Measurements from ENCODE around the gene MRPS5. TPM values are rescaled to one million over a fixed set of nuclear protein-coding genes. Genes with fewer than 3 reads are reported as not detected.

The MRPS5 gene
- total RNA-seq, 2 donors from 2014 or later: 65.4 to 82.0 TPM

DNA sequence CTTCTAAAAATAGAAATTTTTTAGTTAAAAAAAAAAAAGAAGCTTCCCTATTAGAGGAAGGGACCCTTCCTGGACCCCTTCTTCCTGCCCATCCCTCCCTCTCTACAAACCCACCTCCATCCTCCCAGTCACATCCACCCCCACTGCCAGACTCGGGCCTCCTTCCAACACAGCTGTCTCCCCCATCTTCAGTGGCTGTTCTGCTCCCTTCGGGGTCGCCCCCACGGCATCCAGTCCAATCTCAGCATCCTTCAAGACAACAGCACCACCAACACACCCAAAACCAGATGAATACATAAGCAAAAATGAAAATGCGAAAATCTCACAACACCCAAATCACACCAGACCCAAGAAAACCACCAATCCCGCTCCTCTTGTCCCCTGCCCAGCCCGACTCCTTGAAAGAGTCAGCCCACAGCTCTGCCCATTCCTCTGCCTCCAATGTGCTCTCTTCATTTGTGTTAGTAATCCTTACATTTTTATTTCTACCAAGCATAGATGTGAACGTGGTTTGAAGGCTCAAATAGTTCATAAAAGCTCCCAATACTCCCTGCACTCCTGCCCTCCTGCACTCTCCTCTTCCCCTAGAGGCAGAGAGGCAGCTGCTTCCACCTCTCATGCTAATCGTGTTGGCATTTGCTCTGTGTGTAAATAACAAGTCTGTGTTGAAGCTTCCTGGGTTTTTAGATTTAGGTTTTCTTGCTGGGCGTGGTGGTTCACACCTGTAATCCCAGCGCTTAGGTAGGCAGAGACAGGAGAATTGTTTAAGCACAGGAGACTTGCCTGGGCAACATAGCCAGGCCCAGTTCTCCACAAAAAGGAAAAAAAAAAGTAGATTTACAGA, 59.1 kb downstream of the MRPS5 start:
- Mint-ChIP-seq H3K4me3 (peak overlapping the region; percentile 53 to 57), H3K27me3 (ENCODE audit: low read depth) (no peaks in the 10 kb centered on the region)
- DNase-seq: no peak

DNA sequence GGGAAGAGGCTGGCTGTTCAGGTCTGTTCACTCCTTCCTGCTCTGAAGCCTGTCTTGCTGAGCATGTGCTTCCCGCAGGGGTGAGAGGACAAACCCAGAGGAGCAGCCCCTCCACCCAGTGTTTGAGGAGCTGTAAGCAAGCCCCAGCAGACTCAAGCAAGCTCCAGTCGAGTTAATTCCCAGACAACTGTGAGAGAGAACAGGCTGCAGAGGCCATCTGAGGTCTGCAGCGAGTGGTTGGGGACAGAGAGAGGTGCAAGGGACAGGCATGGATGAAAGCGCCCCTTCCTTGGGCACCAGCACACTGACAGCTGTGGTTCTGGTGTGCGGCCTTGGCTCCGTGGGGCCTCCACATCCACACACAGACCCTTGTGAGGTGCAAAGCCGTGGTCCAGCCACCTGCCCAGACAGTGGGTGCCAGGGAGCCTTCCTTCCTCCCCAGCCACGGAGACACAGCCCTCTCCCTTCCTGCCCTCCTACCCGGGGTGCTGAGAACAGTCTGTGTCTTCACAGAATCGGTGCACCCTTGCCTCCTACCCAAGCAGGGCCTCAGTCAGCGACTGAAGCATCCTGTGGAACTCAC, 59.9 kb downstream of the MRPS5 start:
- H3K4me3 Mint-ChIP-seq: peak overlapping the region; percentile 55 to 57
- peak overlapping the region; percentile 50 for H3K27ac Mint-ChIP-seq
- ATAC-seq (replicated peaks in 1 of 2) (peak; percentile 54 to 68), DNase-seq (no peak)
- no peaks in the 10 kb centered on the region for H3K9me3 Mint-ChIP-seq
- no peaks in the 10 kb centered on the region for H3K36me3 Mint-ChIP-seq (ENCODE audit: insufficient read depth in 2 of 2)
- peaks cover 41% of the 10 kb centered on the region for H3K4me1 Mint-ChIP-seq (ENCODE audit: low read depth)
- H3K27me3 Mint-ChIP-seq (ENCODE audit: low read depth): no peaks in the 10 kb centered on the region

More for the DNA sequence above, 59.1 kb downstream of the MRPS5 start:
- H3K36me3 Mint-ChIP-seq (ENCODE audit: insufficient read depth in 2 of 2): no peaks in the 10 kb centered on the region
- no peaks in the 10 kb centered on the region for H3K9me3 Mint-ChIP-seq
- peak; percentile 10 to 24 for ATAC-seq (replicated peaks in 1 of 2)
- peak overlapping the region; percentile 64 for H3K27ac Mint-ChIP-seq
- H3K4me1 Mint-ChIP-seq (ENCODE audit: low read depth): peaks cover 41% of the 10 kb centered on the region

- Mint-ChIP-seq H3K4me1 (ENCODE audit: low read depth) (peaks cover 45% of the 10 kb centered on the region), H3K27me3 (ENCODE audit: low read depth) (no peaks in the 10 kb centered on the region), H3K36me3 (ENCODE audit: insufficient read depth in 2 of 2) (no peaks in the 10 kb centered on the region), H3K27ac (peak overlapping the region; percentile 50), H3K9me3 (no peaks in the 10 kb centered on the region), H3K4me3 (peak overlapping the region in 1 of 2 donors; percentile 55)
- DNase-seq (no peak), ATAC-seq (replicated peaks in 1 of 2) (no peak)
These were observed 60.5 kb downstream of the MRPS5 start for GRCh38 chr2:95061119-95061512.

- ATAC-seq (replicated peaks in 1 of 2) (no peak), DNase-seq (no peak)
- H3K36me3 Mint-ChIP-seq (ENCODE audit: insufficient read depth in 2 of 2): no peaks in the 10 kb centered on the region
- no peak overlapping the region for H3K27ac Mint-ChIP-seq
- H3K27me3 Mint-ChIP-seq (ENCODE audit: low read depth): no peaks in the 10 kb centered on the region
- H3K4me1 Mint-ChIP-seq (ENCODE audit: low read depth): peaks cover 50% of the 10 kb centered on the region
- H3K4me3 Mint-ChIP-seq: no peak overlapping the region
- H3K9me3 Mint-ChIP-seq: no peaks in the 10 kb centered on the region
These were observed 61.0 kb downstream of the MRPS5 start for GRCh38 chr2:95060446-95061118.

DNA sequence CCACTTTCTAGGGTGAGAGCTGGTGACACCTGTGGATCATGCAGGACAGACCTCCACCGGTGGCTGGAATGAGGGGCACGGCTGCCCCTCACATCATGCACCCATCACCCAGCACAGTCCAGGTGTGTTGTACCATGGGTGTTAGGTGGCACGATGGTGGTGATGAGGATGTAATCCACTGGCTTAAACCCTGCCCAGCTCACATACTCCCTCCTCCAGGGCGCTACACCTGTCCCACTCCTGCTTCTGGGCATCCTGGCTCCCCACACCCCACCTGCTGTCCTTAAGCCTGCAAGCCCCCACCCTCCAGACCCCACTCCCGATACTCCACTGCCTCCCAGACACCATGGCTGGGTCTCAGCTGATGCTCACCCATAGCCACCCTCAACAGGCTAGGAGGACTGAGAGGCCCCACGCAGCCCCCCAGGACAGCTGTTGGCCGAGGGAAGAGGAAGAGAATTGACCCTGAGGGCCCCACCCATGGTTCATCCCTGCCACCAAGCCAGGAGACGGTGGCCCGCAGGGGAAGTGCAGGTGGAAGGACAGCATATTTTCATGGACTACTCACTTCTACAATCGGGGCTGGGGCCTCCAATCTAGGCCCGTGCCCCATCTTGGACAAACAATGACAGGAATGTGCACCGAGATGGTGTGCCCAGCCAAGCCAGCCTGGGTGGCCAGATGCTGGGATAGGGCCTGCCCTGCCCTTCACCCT, 61.8 kb downstream of the MRPS5 start:
- ATAC-seq (replicated peaks in 1 of 2) (no peak), DNase-seq (no peak)
- Mint-ChIP-seq H3K9me3 (no peaks in the 10 kb centered on the region), H3K27ac (no peak overlapping the region), H3K36me3 (ENCODE audit: insufficient read depth in 2 of 2) (no peaks in the 10 kb centered on the region), H3K4me3 (no peak overlapping the region), H3K4me1 (ENCODE audit: low read depth) (peaks cover 58% of the 10 kb centered on the region), H3K27me3 (ENCODE audit: low read depth) (no peaks in the 10 kb centered on the region)

- DNase-seq (no peak), ATAC-seq (replicated peaks in 1 of 2) (no peak)
- Mint-ChIP-seq H3K9me3 (no peaks in the 10 kb centered on the region), H3K27me3 (ENCODE audit: low read depth) (no peaks in the 10 kb centered on the region), H3K36me3 (ENCODE audit: insufficient read depth in 2 of 2) (no peaks in the 10 kb centered on the region), H3K4me3 (no peak overlapping the region), H3K27ac (peak overlapping the region; percentile 55), H3K4me1 (ENCODE audit: low read depth) (peaks cover 65% of the 10 kb centered on the region)
These were observed 62.5 kb downstream of the MRPS5 start for GRCh38 chr2:95058989-95059641.

GRCh38 chr2:95058466-95058988, 63.1 kb downstream of the MRPS5 start:
- Mint-ChIP-seq H3K27ac (peak overlapping the region; percentile 55), H3K9me3 (no peaks in the 10 kb centered on the region), H3K36me3 (ENCODE audit: insufficient read depth in 2 of 2) (peaks cover under 1 to 2% of the 10 kb centered on the region in 2 donors), H3K4me1 (ENCODE audit: low read depth) (peaks cover 67% of the 10 kb centered on the region), H3K4me3 (no peak overlapping the region), H3K27me3 (ENCODE audit: low read depth) (no peaks in the 10 kb centered on the region)
- DNase-seq (no peak), ATAC-seq (replicated peaks in 1 of 2) (no peak)

- Mint-ChIP-seq H3K9me3 (no peaks in the 10 kb centered on the region), H3K4me1 (ENCODE audit: low read depth) (peaks cover 67% of the 10 kb centered on the region), H3K4me3 (no peak overlapping the region), H3K27ac (no peak overlapping the region), H3K27me3 (ENCODE audit: low read depth) (no peaks in the 10 kb centered on the region), H3K36me3 (ENCODE audit: insufficient read depth in 2 of 2) (peaks cover 2 to 3% of the 10 kb centered on the region in 2 donors)
- no peak for DNase-seq
- no peak for ATAC-seq (replicated peaks in 1 of 2)
These were observed 63.9 kb downstream of the MRPS5 start for GRCh38 chr2:95057535-95058370.

DNA sequence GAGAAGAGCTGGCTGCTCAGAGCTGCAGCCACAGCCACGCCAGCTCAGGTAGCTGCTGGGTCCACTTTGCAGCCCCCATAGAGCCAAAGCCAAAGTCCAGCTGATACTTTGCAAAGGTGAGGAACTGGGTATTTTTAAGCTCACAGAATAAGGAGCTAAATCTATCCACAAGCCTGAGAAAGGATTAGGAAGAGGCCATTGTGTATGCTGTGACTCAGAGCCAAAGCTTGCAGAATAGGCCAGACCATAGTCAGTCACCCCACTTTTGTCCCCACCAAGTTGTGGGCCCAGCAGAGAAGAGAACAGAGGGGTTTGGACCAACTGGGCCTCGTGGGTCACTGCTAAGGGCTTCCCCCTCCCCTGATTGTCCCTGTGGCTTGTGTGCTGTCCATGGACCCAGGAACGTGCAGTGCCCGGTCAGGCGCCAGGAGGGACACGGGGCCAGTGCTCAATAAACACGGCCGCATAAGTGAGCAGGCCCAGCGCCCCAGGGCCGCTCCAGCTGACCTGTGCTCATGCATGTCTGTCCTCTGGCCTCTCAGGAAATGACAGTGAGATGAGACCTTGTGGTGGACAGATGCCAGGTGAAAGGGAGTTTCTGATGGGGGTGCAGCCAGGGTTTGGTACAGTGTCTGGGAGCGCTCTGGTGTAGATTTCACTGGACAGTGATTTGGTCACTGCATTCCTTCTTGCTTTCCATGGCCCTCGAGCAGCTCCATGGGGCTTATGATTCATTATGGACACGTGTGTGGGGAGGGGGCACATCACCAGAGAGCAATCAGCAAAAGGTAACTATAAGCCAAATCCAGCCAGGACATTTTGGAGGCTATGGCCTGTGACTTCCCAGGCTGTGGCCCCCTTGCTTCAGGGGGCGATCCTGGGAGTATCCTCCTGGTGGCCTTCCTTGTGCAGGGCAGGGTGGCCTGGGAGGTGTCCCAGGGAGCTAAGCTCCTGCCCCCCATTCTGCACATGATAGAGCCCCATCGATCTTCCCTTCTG, 64.8 kb downstream of the MRPS5 start:
- ATAC-seq (replicated peaks in 1 of 2) (no peak), DNase-seq (no peak)

GRCh38 chr2:95056044-95056443, 65.6 kb downstream of the MRPS5 start:
- no peak overlapping the region for H3K27ac Mint-ChIP-seq
- peak in 1 of 2 donors; percentile 10 for ATAC-seq (replicated peaks in 1 of 2)
- DNase-seq: no peak

More for the DNA sequence above, 64.8 kb downstream of the MRPS5 start:
- no peaks in the 10 kb centered on the region for H3K27me3 Mint-ChIP-seq (ENCODE audit: low read depth)
- no peak overlapping the region for H3K27ac Mint-ChIP-seq
- H3K36me3 Mint-ChIP-seq (ENCODE audit: insufficient read depth in 2 of 2): peaks cover 2 to 3% of the 10 kb centered on the region in 2 donors
- no peak overlapping the region for H3K4me3 Mint-ChIP-seq
- H3K9me3 Mint-ChIP-seq: no peaks in the 10 kb centered on the region
- H3K4me1 Mint-ChIP-seq (ENCODE audit: low read depth): peaks cover 66% of the 10 kb centered on the region

DNA sequence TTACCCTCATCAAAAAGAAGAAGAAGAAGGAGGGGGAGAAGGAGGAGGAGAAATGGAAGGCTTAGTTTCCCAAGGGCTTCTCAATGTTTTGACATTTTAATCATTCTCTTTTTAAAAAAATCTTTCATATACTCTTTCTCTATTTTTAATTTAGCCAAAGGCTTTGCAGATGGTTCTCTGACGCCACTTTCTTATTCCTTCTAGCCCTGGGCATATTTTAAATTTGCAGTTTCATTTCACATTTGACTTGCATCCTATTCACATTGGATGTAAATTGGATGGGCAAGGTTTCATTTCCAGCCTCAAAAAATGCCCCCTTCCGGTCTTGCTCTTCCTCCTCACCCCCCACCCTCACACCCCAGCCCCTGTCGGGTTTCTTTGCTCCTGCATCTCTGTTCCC, 66.3 kb downstream of the MRPS5 start:
- Mint-ChIP-seq H3K9me3 (no peaks in the 10 kb centered on the region), H3K4me3 (peak overlapping the region in 1 of 2 donors; percentile 37), H3K4me1 (ENCODE audit: low read depth) (peaks cover 71% of the 10 kb centered on the region), H3K27me3 (ENCODE audit: low read depth) (no peaks in the 10 kb centered on the region), H3K27ac (no peak overlapping the region), H3K36me3 (ENCODE audit: insufficient read depth in 2 of 2) (peaks cover 2 to 5% of the 10 kb centered on the region in 2 donors)
- ATAC-seq (replicated peaks in 1 of 2) (no peak), DNase-seq (no peak)

More at GRCh38 chr2:95056044-95056443, 65.6 kb downstream of the MRPS5 start:
- Mint-ChIP-seq H3K36me3 (ENCODE audit: insufficient read depth in 2 of 2) (peaks cover 2 to 3% of the 10 kb centered on the region in 2 donors), H3K4me1 (ENCODE audit: low read depth) (peaks cover 66% of the 10 kb centered on the region), H3K9me3 (no peaks in the 10 kb centered on the region), H3K27me3 (ENCODE audit: low read depth) (no peaks in the 10 kb centered on the region), H3K4me3 (no peak overlapping the region)

Data from activated T-cell treated with anti-CD3 and anti-CD28 coated beads, Interleukin-2, amount 50 U/mL, for 72 hours (primary cell).